HepG2 (cell line): ENCODE data around the gene NCOA4. TPM values are rescaled to one million over a fixed set of nuclear protein-coding genes. Genes with fewer than 3 reads are reported as not detected.

Experiments
- EP300 ChIP-seq, 3 experiments: sonication (generic) in 1 of 3; formaldehyde crosslinking in 1 of 3; IDR thresholded peaks; 2 replicates each; pipeline versions ENCODE4 v1.5.1 to v1.6.1; 2011 to 2020; ENCODE audit warnings: low read depth in 2 of 3, low read length in 2 of 3, borderline replicate concordance in 1 of 3, improper control_type of control experiment in 1 of 3, mild to moderate bottlenecking in 1 of 3, missing genetic modification reagents in 1 of 3, moderate library complexity in 1 of 3
- FLYWCH1 ChIP-seq: sonication (generic); formaldehyde crosslinking; IDR thresholded peaks from 2 replicates; pipeline ENCODE4 v1.8.1; 2023; ENCODE audit warnings: mild to moderate bottlenecking, missing genetic modification reagents
- HDAC6 ChIP-seq: fragments of 200-600 bp; sonication (generic); IDR thresholded peaks from 2 replicates; pipeline ENCODE4 v1.7.0; 2017; ENCODE audit warnings: mild to moderate bottlenecking, antibody characterized with exemption, low read length, low read depth
- HNRNPH1 ChIP-seq: fragments of 200-400 bp; formaldehyde crosslinking; optimal IDR thresholded peaks from 2 replicates; pipeline ENCODE3; 2017; ENCODE audit warnings: mild to moderate bottlenecking, low read depth, low read length
- KDM1A ChIP-seq: IDR thresholded peaks from 2 replicates; pipeline ENCODE4 v1.6.1; 2016; ENCODE audit warnings: missing compliant biosample characterization
- SMYD3 ChIP-seq: sonication (generic); formaldehyde crosslinking; IDR thresholded peaks from 2 replicates; pipeline ENCODE4 v1.8.1; 2023; ENCODE audit warnings: mild to moderate bottlenecking, missing genetic modification reagents
- TARDBP ChIP-seq: sonication (generic); formaldehyde crosslinking; IDR thresholded peaks from 2 replicates; pipeline ENCODE4 v1.8.0; 2022; ENCODE audit warnings: mild to moderate bottlenecking, missing genetic modification reagents
- ZMAT3 ChIP-seq: sonication (generic); formaldehyde crosslinking; conservative IDR thresholded peaks from 2 replicates; pipeline ENCODE4 v1.7.0; 2021; ENCODE audit warnings: missing genetic modification reagents
- ZNF367 ChIP-seq: sonication (generic); formaldehyde crosslinking; IDR thresholded peaks from 2 replicates; pipeline ENCODE4 v1.4.0; 2020; ENCODE audit warnings: missing genetic modification reagents, borderline replicate concordance
- ZNF501 ChIP-seq: sonication (generic); formaldehyde crosslinking; IDR thresholded peaks from 2 replicates; pipeline ENCODE4 v1.5.1; 2020; ENCODE audit warnings: mild to moderate bottlenecking, moderate library complexity, missing genetic modification reagents
- ZNF747 ChIP-seq: sonication (generic); formaldehyde crosslinking; IDR thresholded peaks from 2 replicates; pipeline ENCODE4 v1.8.1; 2023; ENCODE audit warnings: missing genetic modification reagents, mild to moderate bottlenecking, borderline replicate concordance
- ZSCAN21 ChIP-seq: sonication (generic); formaldehyde crosslinking; IDR thresholded peaks from 2 replicates; pipeline ENCODE4 v1.8.0; 2022; ENCODE audit warnings: mild to moderate bottlenecking, missing genetic modification reagents, moderate library complexity, borderline replicate concordance
- polyA plus RNA-seq, 8 experiments: library from polyadenylated mRNA; depleted of rRNA in 3 of 8; stranded (reverse) in 7 of 8; unstranded in 1 of 8; fragments of >200 nt; fragmentation: Illumina TruSeq in 4 of 8; extraction: Trizol in 4 of 8; gene quantifications; 2 replicates each; pipeline versions ENCODE4 v1.2.1 to v1.2.3, GENCODE V29; 2011 to 2016; ENCODE audit warnings: low read depth in 4 of 8, missing spikeins in 1 of 8, mixed read lengths in 1 of 8; ENCODE audit not compliant: insufficient read depth in 1 of 8
- total RNA-seq, 5 experiments: library from RNA; depleted of rRNA; stranded (reverse); fragments of >200 nt; fragmentation: Illumina TruSeq; extraction: Trizol; gene quantifications; 2 replicates each; pipeline ENCODE4 v1.2.3, GENCODE V29; 2016; ENCODE audit warnings: low read depth in 1 of 5
- TF ChIP-seq, protein P1 (sequence below): sonication (generic); formaldehyde crosslinking; IDR thresholded peaks from 2 replicates; pipeline ENCODE4 v1.5.1; 2020; ENCODE audit warnings: missing genetic modification reagents, mild to moderate bottlenecking, borderline replicate concordance
- TF ChIP-seq, protein P2 (sequence below): sonication (generic); formaldehyde crosslinking; IDR thresholded peaks from 2 replicates; pipeline ENCODE4 v1.5.0; 2020; ENCODE audit warnings: mild to moderate bottlenecking, missing genetic modification reagents, borderline replicate concordance
- TF ChIP-seq, protein P3 (sequence below): sonication (generic); formaldehyde crosslinking; IDR thresholded peaks from 2 replicates; pipeline ENCODE4 v1.8.1; 2023; ENCODE audit warnings: mild to moderate bottlenecking, missing genetic modification reagents
- TF ChIP-seq, protein P4 (sequence below): sonication (generic); formaldehyde crosslinking; IDR thresholded peaks from 2 replicates; pipeline ENCODE4 v1.8.0; 2022; ENCODE audit warnings: mild to moderate bottlenecking, missing genetic modification reagents; ENCODE audit not compliant: insufficient replicate concordance
- TF ChIP-seq, protein P5 (sequence below): sonication (generic); formaldehyde crosslinking; IDR thresholded peaks from 2 replicates; pipeline ENCODE4 v1.5.0; 2020; ENCODE audit warnings: mild to moderate bottlenecking, missing genetic modification reagents

Gene NCOA4
- total and polyA plus RNA-seq, 2 of the 13 experiments (the other 11 are each of a cell fraction or from before 2014, with no cell fraction given): 306 to 400 TPM

DNA sequence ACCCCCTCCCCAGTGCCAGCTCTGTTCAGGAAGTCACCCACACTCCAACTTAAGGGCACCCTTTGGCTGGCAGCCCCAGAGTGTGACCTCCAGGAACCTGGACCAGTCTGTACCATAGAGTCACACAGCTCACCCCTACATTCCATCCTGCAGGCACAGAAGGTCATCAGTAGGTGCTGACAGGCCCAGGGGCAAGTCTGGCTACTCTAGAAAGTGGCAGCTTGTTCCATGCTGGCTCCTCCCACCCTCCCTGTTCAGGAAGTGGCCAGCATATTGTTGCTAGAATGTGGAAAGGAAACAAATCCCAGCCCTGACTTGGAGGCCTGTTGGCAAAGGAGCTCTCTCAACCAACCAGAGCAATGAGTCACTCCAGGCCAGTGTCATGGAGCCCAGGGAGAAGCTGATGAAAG lies 3.2 kb upstream of the NCOA4 start (continued):
- TF ChIP-seq, protein P1, sequence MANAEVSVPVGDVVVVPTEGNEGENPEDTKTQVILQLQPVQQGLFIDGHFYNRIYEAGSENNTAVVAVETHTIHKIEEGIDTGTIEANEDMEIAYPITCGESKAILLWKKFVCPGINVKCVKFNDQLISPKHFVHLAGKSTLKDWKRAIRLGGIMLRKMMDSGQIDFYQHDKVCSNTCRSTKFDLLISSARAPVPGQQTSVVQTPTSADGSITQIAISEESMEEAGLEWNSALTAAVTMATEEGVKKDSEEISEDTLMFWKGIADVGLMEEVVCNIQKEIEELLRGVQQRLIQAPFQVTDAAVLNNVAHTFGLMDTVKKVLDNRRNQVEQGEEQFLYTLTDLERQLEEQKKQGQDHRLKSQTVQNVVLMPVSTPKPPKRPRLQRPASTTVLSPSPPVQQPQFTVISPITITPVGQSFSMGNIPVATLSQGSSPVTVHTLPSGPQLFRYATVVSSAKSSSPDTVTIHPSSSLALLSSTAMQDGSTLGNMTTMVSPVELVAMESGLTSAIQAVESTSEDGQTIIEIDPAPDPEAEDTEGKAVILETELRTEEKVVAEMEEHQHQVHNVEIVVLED (CRISPR knock-in tag): no peak
- TF ChIP-seq TARDBP: peak; percentile 71; the same call in 1 of the 2 replicates
- TF ChIP-seq HNRNPH1: no peak
- no peak for TF ChIP-seq HDAC6
- TF ChIP-seq FLYWCH1: no peak
- 0 out of 2 replicates have a peak, but pooled peaks have one; percentile 34 for TF ChIP-seq ZSCAN21 (CRISPR knock-in tag)
- TF ChIP-seq, protein P2, sequence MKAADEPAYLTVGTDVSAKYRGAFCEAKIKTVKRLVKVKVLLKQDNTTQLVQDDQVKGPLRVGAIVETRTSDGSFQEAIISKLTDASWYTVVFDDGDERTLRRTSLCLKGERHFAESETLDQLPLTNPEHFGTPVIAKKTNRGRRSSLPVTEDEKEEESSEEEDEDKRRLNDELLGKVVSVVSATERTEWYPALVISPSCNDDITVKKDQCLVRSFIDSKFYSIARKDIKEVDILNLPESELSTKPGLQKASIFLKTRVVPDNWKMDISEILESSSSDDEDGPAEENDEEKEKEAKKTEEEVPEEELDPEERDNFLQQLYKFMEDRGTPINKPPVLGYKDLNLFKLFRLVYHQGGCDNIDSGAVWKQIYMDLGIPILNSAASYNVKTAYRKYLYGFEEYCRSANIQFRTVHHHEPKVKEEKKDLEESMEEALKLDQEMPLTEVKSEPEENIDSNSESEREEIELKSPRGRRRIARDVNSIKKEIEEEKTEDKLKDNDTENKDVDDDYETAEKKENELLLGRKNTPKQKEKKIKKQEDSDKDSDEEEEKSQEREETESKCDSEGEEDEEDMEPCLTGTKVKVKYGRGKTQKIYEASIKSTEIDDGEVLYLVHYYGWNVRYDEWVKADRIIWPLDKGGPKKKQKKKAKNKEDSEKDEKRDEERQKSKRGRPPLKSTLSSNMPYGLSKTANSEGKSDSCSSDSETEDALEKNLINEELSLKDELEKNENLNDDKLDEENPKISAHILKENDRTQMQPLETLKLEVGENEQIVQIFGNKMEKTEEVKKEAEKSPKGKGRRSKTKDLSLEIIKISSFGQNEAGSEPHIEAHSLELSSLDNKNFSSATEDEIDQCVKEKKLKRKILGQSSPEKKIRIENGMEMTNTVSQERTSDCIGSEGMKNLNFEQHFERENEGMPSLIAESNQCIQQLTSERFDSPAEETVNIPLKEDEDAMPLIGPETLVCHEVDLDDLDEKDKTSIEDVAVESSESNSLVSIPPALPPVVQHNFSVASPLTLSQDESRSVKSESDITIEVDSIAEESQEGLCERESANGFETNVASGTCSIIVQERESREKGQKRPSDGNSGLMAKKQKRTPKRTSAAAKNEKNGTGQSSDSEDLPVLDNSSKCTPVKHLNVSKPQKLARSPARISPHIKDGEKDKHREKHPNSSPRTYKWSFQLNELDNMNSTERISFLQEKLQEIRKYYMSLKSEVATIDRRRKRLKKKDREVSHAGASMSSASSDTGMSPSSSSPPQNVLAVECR (CRISPR knock-in tag): peak; percentile 13; the same call in 1 of the 2 replicates
- TF ChIP-seq KDM1A (CRISPR knock-in tag): no peak
- TF ChIP-seq ZNF501 (CRISPR knock-in tag): peak; percentile 58; the same call in 1 of the 2 replicates
- TF ChIP-seq, protein P3, sequence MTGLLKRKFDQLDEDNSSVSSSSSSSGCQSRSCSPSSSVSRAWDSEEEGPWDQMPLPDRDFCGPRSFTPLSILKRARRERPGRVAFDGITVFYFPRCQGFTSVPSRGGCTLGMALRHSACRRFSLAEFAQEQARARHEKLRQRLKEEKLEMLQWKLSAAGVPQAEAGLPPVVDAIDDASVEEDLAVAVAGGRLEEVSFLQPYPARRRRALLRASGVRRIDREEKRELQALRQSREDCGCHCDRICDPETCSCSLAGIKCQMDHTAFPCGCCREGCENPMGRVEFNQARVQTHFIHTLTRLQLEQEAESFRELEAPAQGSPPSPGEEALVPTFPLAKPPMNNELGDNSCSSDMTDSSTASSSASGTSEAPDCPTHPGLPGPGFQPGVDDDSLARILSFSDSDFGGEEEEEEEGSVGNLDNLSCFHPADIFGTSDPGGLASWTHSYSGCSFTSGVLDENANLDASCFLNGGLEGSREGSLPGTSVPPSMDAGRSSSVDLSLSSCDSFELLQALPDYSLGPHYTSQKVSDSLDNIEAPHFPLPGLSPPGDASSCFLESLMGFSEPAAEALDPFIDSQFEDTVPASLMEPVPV (CRISPR knock-in tag): peak; percentile 62; the same call in 1 of the 2 replicates
- TF ChIP-seq ZNF747 (CRISPR knock-in tag): no peak
- TF ChIP-seq SMYD3 (CRISPR knock-in tag): peak; percentile 59; the same call in 1 of the 2 replicates
- TF ChIP-seq EP300 (IDR thresholded peaks at IDR 0.05; ENCODE audit: low read depth in 2 of 2, low read length in 2 of 2): no peak
- no peak for TF ChIP-seq EP300 (CRISPR knock-in tag; IDR thresholded peaks at IDR 0.05; ENCODE audit: borderline replicate concordance)
- TF ChIP-seq, protein P4, sequence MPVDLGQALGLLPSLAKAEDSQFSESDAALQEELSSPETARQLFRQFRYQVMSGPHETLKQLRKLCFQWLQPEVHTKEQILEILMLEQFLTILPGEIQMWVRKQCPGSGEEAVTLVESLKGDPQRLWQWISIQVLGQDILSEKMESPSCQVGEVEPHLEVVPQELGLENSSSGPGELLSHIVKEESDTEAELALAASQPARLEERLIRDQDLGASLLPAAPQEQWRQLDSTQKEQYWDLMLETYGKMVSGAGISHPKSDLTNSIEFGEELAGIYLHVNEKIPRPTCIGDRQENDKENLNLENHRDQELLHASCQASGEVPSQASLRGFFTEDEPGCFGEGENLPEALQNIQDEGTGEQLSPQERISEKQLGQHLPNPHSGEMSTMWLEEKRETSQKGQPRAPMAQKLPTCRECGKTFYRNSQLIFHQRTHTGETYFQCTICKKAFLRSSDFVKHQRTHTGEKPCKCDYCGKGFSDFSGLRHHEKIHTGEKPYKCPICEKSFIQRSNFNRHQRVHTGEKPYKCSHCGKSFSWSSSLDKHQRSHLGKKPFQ (CRISPR knock-in tag): peak; percentile 79
- no peak for TF ChIP-seq ZNF367 (CRISPR knock-in tag)
- 0 out of 2 replicates have a peak, but pooled peaks have one; percentile 23 for TF ChIP-seq ZMAT3 (CRISPR knock-in tag)
- TF ChIP-seq, protein P5, sequence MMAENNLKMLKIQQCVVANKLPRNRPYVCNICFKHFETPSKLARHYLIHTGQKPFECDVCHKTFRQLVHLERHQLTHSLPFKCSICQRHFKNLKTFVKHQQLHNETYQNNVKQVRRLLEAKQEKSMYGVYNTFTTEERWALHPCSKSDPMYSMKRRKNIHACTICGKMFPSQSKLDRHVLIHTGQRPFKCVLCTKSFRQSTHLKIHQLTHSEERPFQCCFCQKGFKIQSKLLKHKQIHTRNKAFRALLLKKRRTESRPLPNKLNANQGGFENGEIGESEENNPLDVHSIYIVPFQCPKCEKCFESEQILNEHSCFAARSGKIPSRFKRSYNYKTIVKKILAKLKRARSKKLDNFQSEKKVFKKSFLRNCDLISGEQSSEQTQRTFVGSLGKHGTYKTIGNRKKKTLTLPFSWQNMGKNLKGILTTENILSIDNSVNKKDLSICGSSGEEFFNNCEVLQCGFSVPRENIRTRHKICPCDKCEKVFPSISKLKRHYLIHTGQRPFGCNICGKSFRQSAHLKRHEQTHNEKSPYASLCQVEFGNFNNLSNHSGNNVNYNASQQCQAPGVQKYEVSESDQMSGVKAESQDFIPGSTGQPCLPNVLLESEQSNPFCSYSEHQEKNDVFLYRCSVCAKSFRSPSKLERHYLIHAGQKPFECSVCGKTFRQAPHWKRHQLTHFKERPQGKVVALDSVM (CRISPR knock-in tag): no peak
